Stimulated activated CD4-positive, alpha-beta T cell treated with anti-CD3 and anti-CD28 coated beads, Interleukin-15, amount 100 ng/mL, for 1 hour (primary cell): Measurements from ENCODE around the gene FAF1.

Experiments used
- DNase-seq, 2 donors: peaks; one replicate each; pipeline ENCODE4 v3.0.0-alpha.2; 2020; ENCODE audit warnings: low read depth in 1 of 2, low spot score in 1 of 2

FAF1 gene

GRCh38 chr1:50503515-50503914 is 456.6 kb downstream of the FAF1 start:
- no peak for DNase-seq

- no peak for DNase-seq
Measured at GRCh38 chr1:50502147-50502546, 457.9 kb downstream of the FAF1 start.

- DNase-seq = no peak
Measured at GRCh38 chr1:50497007-50497406, 463.1 kb downstream of the FAF1 start.

- DNase-seq = no peak
Measured at GRCh38 chr1:50493710-50494109, 466.4 kb downstream of the FAF1 start.

GRCh38 chr1:50492142-50492541 is 467.9 kb downstream of the FAF1 start:
- no peak for DNase-seq

- DNase-seq = no peak
Measured at GRCh38 chr1:50491142-50491541, 468.9 kb downstream of the FAF1 start.

- no peak for DNase-seq
Measured at GRCh38 chr1:50490640-50491039, 469.4 kb downstream of the FAF1 start.

- no peak for DNase-seq
Measured at GRCh38 chr1:50488876-50489275, 471.2 kb downstream of the FAF1 start.

GRCh38 chr1:50488356-50488755 is 471.7 kb downstream of the FAF1 start:
- no peak for DNase-seq

- DNase-seq = no peak
Measured at GRCh38 chr1:50487725-50488124, 472.3 kb downstream of the FAF1 start.

GRCh38 chr1:50481142-50481736 is 478.8 kb downstream of the FAF1 start:
- no peak for DNase-seq

GRCh38 chr1:50476800-50477199 is 483.3 kb downstream of the FAF1 start:
- no peak for DNase-seq

GRCh38 chr1:50474859-50475809 is 484.9 kb downstream of the FAF1 start:
- DNase-seq = no peak

- no peak for DNase-seq
Measured at GRCh38 chr1:50473513-50473912, 486.6 kb downstream of the FAF1 start.

GRCh38 chr1:50471967-50472366 is 488.1 kb downstream of the FAF1 start:
- no peak for DNase-seq

GRCh38 chr1:50462964-50463363 is 497.1 kb downstream of the FAF1 start:
- DNase-seq = no peak

- DNase-seq = no peak
Measured at GRCh38 chr1:50458507-50458906, 501.6 kb downstream of the FAF1 start.

GRCh38 chr1:50454911-50455310 is 505.2 kb downstream of the FAF1 start:
- no peak for DNase-seq

- no peak for DNase-seq
Measured at GRCh38 chr1:50453266-50453665, 506.8 kb downstream of the FAF1 start.

- no peak for DNase-seq
Measured at GRCh38 chr1:50452700-50453099, 507.4 kb downstream of the FAF1 start.

- DNase-seq = no peak
Measured at GRCh38 chr1:50450861-50451653, 509.0 kb downstream of the FAF1 start.

- no peak for DNase-seq
Measured at GRCh38 chr1:50447961-50448360, 512.1 kb downstream of the FAF1 start.
